Islet of Langerhans (tissue), 1 donor: ENCODE results near the gene PROC.
"Not testable (repeated sequence)": the region's sequence is repeated elsewhere in the genome, so short reads cannot be mapped to it uniquely, and the experiment has no call there.

ENCODE experiments used
- FAIRE-seq: peaks from one replicate; lab custom pipeline; 2011; peaks lifted over from hg19 to GRCh38; lab: Jason Lieb, UNC

Gene PROC

GRCh38 chr2:127397568-127398238 is 20.5 kb upstream of the PROC start:
- no peak for FAIRE-seq

- FAIRE-seq, result no peak
Measured at GRCh38 chr2:127398239-127398590, 20.0 kb upstream of the PROC start.

- FAIRE-seq, result no peak
Measured at GRCh38 chr2:127400533-127400896, 17.7 kb upstream of the PROC start.

GRCh38 chr2:127400897-127401756 is 17.1 kb upstream of the PROC start:
- no peak for FAIRE-seq

GRCh38 chr2:127401757-127402695 is 16.2 kb upstream of the PROC start:
- FAIRE-seq, result no peak

- no peak for FAIRE-seq
Measured at GRCh38 chr2:127403460-127403859, 14.8 kb upstream of the PROC start.

- FAIRE-seq, result no peak
Measured at GRCh38 chr2:127404466-127405254, 13.6 kb upstream of the PROC start.

- FAIRE-seq, result no peak
Measured at GRCh38 chr2:127405255-127405610, 13.0 kb upstream of the PROC start.

- no peak for FAIRE-seq
Measured at GRCh38 chr2:127406454-127406853, 11.8 kb upstream of the PROC start.

GRCh38 chr2:127407091-127407490 is 11.1 kb upstream of the PROC start:
- no peak for FAIRE-seq

GRCh38 chr2:127407661-127408003 is 10.6 kb upstream of the PROC start:
- no peak for FAIRE-seq

GRCh38 chr2:127408004-127408806 is 10.0 kb upstream of the PROC start:
- FAIRE-seq, result no peak

- FAIRE-seq, result no peak
Measured at GRCh38 chr2:127408807-127409099, 9.5 kb upstream of the PROC start.

- not testable (repeated sequence) for FAIRE-seq
Measured at GRCh38 chr2:127409716-127410115, 8.5 kb upstream of the PROC start.

GRCh38 chr2:127410871-127411652 is 7.2 kb upstream of the PROC start:
- FAIRE-seq, result no peak

- FAIRE-seq, result no peak
Measured at GRCh38 chr2:127411653-127412369, 6.4 kb upstream of the PROC start.

GRCh38 chr2:127413200-127413599 is 5.0 kb upstream of the PROC start:
- FAIRE-seq, result no peak

- no peak for FAIRE-seq
Measured at GRCh38 chr2:127413782-127414637, 4.2 kb upstream of the PROC start.
